HUDEP-2 (cell line): ENCODE data around the gene KRT3.

Experiments
- DNase-seq, 76 experiments: peaks; one replicate each; lab custom pipeline; 2025; ENCODE audit not compliant: unreplicated experiment in 76 of 76; lab: John Stamatoyannopoulos, UW

Gene KRT3

DNA sequence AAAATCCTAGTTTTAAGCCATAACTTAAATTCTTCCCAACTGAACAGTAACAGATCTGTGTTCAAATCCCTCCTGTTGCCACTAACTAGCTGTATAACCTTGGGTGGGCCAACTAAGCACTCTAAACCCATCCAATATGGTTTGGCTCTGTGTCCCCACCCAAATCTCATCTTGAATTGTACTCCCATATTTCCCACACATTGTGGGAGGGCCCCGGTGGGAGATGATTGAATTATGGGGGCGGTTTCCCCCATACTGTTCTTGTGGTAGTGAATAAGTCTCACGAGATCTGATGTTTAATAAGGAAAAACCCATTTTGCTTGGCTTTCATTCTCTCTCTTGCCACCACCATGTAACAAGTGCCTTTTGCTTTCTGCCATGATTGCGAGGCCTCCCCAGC lies 19.2 kb upstream of the KRT3 start:
- DNase-seq: no peak

DNA sequence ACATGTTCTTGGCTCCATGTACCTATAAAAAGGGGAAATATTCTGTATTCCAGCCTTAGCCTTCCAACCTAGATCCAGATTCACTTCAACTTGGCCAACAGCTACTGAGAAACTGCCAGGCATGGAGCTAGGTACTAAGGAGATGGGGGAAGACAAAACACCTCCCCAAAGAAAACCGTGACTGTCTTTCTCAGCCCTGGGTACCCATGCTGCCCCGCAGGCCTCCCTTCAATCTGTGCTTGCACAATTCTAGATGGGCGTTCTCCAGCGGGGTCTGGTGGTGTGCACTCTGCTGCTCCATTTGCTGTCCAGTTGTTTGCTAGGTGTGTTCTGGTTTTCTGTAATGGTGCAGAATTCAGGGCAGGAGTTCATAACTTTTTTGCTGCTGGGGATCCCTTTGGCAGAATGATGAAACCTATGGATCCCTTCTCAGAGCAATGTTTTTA lies 18.8 kb upstream of the KRT3 start:
- no peak for DNase-seq

DNA sequence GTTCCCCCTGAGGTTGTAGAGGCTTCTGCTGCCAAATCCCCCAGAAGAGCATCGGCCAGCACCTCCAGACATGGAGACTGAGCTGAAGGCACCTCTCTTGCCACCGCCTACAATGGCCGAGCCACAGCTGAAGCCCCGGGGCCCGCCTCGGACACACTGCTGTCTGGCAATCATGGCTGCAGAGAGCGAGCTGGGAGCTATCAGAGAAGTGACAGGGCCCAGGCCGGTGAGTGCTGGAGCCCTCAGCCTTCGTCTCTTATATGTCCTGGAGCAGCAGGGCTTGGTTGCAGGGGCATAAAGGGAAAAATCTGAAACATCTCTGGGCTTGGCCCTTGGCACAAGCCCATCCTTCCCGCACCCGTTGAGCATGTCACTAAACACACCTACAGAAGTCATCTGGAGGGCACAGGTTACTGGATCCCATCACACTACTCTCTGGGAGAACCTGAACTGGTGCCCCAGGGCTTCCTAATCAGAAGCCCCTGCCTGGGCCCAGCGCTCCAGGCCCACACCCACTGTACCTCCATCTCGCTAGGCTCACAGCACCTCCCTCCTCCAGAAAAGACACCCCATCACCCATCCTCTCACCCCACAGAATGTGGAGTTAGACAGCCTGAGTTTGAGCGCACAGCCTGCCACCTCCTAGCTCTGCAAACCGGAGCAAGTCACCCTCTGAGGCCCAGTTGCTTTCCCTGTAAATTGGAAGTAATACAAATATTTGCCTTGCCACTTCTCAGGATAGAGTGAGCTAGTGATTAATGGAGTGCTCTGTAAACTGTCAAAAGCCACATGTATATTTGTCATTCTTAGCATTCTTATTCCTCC lies 18.2 kb upstream of the KRT3 start, which contains the start of gene KRT4:
KRT4 (minus strand) TSS at position 232 of the 825 bp plus-strand sequence; CDS start at position 174, 58 bp downstream.
- no peak for DNase-seq

DNA sequence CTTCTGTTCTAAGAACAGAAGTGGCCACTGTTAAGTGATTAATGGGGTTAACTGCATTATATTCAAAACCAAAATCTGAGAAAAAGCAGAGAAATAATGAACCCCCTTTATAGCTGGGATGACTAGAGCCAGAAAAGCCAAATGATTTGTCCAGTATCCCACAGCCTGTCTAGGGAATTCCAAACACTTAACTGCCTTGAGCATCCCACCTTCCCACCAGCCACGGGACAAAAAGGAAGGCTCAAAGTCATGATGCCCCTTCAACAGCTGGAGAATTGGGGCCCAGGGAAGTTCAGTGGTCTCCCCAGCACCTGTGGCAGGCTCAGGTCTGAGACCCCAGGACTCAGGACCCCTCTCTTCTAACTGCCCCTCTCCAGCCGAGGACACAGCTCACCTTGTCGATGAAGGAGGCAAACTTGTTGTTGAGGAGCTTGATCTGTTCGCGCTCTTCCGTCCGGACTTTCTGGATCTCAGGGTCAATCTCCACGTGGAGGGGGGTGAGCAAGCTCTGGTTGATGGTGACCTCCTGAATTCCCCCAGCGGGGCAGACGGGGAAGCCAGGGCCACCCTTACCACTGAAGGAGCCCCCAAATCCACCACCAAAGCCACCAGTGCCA lies 17.4 kb upstream of the KRT3 start:
- DNase-seq: no peak

DNA sequence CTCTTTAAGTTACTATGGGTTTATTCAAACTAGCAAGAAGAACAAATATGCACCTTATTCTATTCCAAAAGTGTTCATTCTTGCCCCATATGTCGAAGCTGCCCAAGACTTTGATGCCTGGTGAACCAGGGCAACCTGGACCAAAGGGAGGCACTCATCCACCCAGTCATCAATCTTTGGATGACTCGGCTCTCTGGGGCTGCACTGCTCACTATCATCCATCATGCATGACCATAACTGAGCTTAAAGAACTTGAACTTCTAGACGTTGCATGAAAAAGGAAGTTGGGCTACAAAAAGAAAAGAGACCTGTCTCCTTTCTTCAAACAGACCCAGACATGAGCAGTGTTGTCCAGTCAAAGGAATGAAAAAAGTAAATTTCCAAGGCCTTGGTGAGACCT lies 16.8 kb upstream of the KRT3 start:
- DNase-seq: no peak

DNA sequence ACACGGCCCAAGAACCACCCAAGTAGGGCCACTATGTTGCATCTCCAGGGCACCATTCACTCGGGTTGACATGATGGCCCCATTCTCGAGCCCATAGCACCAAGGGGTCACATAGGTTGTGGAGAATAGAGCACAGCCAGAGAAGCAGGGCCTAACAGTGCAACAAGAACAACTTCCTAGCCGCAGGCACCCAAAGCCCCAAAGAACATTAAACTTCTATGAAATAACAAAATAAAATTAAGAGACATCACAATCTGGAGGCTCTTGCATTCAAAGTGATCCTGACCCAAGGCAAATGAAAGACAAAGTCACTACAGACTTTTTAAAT lies 16.1 kb upstream of the KRT3 start:
- DNase-seq: no peak

DNA sequence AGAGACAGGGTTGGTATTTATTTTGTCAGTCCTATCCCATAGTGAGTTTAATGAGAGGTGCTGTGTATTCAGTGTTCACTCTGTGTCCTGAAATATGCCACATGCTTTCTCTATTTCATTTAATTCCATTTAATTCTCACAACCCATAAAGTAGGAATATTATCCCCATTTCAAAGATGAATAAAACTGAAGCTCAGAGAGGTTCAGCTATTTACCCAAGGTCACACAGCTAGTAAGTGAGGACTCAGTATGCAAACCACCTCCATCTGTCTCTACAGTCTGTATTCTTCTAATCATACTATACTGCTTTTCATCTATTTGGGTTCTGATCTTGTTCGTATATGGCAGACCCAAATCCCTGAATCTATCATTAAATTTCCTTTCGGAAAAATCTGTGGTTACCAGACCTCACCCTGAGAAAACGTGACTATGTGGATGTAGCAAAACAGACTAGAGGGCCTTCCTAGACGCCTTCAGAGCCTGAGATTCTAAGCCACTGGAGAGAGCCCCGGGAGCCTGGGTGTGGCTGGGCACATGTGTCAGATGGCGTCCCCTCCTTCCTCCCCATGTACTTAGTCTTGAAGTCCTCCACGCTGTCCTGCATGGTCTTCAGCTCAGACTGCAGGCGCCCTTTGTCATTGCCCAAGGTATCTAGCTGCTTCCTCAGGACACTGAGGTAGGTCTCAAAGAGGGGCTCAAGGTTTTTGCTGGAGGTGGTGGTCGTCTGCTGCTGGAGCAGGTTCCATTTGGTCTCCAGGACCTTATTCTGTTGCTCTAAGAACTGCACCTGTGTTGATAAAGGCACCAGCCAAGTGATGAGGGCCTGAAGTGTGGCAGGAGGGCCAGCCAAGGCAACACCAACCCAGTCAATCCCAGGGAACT lies 15.5 kb upstream of the KRT3 start:
- no peak for DNase-seq

DNA sequence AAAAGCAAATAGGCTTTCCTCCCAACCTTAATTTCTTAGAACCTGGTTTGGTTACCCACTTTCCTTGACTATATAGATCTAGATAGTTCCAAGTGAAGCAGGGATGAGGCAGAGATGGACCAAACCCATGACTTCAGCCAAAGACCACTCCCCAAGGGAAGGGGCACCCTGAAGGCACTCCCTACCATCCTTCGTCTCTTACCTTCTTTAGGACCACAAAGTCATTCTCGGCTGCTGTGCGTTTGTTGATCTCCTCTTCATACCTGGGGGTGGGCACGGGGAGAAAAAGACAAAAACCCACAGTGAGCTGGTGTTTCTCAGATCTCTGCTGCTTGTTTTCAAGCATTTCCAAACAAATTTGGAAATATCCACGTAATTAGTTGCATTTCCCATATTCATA lies 14.6 kb upstream of the KRT3 start:
- DNase-seq: no peak

DNA sequence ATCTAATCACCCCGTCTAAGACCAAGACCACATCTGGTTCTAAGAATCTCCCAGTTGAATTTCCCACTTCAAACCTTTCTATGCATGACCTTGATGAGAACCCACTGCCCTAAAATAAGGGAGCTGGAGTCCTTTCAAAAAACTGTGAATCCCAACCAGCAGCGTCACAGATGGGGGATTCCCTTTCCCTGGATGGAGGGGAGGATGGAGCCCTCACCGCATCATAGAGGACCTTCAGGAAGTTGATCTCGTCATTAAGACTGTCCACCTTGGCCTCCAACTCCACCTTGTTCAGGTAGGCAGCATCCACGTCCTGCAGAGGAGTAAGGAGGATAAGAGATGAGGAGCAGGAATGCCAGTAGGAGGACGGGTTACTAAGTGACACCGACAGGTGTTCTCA lies 13.2 kb upstream of the KRT3 start:
- no peak for DNase-seq

DNA sequence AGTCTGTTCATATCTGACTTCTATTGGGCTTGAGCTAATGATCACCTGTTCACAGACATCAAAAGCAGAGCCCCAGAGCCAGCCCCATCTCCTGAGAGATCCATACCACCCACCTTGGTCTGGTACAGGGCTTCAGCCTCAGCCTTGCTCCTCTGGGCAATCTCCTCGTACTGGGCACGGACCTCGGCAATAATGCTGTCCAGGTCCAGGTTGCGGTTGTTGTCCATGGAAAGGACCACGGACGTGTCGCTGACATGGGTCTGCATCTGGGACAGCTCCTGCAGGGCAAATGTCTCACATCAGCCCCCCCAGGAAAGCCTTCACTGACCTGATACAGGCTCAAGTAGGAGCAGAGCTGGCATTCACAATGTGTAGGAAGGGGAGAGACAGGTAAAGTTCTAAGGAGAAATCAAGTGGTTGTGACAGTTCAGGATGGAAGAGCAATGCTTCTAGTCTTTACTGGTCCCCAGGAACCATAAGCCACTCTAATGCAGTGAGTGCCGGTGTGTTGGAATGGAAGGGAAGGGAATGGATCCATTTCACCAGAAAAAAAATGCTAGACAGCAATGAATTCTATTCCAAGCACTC lies 12.8 kb upstream of the KRT3 start:
- no peak for DNase-seq

DNA sequence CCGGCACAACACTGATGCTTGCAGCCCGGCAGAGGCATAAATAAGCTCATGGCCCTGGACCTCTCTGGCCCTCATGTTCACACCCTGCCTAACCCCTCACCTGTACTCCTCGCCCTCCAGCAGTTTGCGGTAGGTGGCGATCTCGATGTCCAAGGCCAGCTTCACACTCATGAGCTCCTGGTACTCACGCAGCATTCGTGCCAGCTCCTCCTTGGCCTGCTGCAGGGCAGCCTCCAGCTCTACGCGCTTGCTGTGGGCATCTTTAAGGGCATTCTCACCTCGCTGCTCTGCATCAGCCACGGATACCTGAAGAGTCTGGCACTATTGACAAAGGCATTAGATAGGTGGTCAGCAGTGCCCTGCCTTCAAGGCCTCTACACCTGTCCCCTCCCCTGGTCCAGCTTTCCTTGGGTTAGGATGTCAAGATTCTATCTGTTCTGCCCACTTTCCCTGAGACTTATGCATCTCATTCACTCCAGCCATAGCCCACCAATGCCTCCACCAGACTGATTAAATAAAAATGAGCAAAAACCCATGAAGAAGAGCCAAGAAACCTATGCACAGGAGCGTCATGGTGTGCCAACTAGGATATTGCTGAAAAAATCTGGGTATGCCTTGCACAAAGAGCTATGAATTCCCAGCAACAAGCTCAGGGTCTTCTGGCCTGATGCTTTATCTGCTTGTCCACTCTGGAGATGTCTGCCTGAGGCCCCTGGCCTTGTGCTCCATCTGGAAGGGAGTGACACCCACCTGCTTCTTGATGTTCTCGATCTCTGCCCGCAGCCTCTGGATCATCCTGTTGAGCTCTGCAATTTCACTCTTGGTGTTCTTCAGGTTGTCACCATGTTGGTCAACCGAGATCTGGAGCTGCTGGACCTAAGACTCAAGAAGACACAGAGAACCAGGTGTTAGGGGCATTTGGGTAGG lies 11.9 kb upstream of the KRT3 start:
- no peak for DNase-seq

DNA sequence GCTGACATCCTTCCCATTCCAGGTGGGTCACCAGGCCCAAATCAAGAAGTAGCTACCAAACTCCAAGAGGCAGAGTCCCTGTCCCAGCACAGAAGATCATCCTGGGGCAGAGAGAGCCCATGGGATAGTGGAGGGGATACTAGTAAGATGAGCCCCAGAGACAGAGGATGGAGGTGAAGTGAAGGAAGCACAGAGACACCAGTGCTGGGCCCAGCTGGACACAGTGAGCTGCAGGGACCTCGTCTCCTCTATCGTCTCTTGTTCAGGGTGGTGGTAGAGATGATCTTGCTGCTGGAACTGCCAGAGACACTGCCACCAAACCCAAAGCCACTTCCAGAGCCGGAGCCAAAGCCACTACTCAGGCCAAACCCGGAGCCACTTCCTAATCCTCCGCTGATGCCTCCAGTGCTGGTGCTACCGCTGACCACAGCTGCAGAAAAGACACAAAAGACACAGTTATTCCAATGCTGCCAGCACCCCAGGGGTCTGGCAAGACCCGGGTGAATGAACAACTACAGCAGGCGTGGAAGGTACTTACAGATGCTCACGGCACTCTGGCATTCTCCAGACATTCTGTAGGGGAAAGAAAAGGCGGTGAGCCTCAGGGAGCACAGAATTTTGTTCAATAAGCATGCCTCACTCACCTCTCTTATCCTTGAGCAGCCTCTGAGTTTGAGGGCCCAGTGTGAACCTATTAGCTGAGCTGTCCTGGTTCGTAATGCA lies 11.1 kb upstream of the KRT3 start:
- no peak for DNase-seq

DNA sequence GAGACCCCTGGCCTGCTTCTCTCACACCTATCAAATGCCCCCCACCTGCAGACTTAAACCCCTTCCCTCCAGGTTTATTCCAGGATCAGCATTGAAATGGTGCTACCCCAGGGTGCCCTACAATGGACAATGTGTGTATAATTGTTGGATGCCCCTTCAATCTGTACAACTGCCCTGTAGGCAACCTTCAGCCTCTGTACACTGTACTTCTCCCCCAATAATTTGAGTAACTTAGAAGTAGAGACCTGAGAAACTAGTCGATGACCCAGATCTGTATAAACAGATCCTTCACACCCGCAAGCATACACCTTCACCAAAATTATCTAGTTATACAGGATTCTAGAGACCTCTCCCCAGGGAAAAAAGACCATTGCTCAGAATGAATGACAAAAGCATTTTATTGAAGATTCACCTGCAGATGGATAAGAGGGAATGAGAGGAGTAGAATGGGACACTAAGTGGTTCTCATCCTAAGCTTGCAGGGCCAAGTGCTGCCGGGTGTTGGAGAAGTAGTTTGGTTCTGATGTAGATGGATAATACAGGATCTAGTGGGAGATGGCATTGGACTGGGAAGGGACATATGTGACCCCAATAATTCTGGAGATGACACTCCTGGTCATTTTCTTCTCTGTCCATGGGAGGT lies 10.4 kb upstream of the KRT3 start:
- no peak for DNase-seq

DNA sequence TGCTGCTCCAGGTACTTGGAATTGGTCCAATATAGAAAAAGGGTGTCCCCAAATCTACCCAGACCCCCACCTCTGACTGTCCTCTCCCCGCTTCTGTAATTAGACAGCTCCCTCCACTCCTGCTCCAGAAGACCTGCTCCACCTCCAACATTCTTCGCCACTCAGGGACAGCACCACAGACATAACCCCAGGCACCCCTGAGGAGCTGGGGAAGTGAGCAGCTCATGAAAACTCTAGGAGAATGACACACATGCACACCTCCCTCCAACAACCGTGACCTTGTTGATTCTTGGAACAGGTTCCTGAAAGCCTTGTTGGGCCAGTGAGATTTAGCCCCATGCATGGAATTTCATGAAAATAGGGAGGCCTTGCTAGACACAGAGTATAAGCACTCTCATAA lies 9.8 kb upstream of the KRT3 start:
- no peak for DNase-seq

DNA sequence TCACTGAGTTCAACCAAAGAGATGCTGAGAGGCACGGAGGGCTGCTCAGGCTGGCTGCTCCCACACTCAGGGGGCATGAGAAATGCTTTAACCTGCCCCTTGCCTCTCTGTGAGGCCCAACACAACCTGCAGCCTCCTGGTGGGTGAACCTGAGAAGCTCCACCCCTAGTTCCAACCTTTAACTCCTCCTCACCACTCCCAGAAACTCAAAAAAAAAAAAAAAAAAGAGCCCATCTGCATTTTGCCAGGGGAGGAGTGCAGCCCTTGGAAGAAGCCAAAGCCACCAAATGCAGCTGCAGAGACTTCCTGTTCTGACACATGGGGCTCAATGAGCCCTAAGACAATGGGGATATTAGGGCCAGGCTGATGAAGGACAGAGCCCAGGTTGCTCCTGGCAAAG lies 9.1 kb upstream of the KRT3 start:
- DNase-seq: no peak

DNA sequence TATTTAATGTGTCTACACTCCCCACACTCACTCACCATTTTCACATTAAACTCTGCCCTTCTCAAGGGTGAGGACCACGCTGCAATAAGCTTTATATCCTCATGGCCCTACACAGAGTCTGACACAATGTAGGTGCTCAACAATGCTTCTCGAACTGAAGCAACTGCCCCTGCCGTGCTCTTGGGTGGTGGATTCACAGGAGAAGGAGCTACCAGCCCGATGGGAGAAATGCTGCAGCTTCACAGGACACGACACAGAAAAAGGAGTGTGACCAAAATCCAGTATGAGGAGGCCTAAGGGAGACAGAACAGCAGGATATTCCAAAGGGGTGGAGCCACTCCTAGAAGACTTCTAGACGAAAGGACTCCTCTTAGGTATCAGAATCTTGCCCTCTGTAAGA lies 6.5 kb upstream of the KRT3 start:
- no peak for DNase-seq

DNA sequence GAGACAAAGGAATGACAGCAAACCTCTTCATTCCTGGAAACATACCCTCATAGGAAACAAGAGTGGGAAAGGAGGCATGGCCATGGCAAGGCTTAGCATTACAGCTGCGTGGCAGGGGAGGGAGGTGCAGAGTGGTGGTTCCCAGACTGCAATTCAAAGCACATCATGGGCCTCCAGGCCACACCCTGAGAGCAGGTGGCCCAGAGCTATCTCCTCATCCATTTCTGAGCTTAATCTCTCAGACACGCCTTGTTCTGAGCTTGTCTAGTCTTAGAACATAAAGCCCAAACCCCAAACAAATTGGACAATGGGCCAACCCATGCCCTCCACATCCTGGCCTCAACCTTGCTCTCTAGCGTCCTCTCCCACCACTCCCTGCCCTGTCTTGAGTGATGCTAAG lies 5.9 kb upstream of the KRT3 start:
- DNase-seq: no peak

DNA sequence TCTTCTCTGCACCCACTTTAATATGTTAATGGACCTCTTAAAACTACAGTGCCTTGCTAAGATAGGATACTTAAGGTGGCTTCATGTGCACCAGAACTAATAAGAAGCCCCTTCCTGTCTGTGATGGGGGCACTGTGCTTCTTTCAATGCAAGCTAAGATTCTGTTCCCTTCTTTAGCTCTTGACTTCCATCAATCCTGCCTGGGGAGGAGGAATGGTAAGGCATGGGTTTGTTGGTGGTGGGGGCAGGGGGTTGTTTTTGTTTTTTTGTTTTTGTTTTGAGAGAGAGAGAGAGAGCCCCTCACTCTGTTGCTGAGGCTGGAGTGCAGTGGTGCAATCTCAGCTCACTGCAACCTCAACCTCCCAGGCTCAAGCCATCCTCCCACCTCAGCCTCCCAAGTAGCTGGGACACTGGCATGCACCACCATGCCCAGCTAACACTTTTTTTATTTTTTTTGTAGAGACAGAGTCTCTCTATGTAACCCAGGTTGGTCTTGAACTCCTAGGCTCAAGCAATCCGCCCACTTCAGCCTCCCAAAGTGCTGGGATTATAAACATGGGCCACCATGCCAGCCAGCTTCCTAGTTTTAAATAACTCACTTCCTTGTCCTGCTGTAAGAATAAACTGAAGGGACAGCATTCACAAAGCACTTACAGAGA lies 4.5 kb upstream of the KRT3 start:
- DNase-seq: no peak
